Measurements from ENCODE around the gene ASB3. TPM values are rescaled to one million over a fixed set of nuclear protein-coding genes. Genes with fewer than 3 reads are reported as not detected.
A peak's percentile ranks its signal among the peaks of the same experiment; 100 is the strongest.

The ASB3 gene
- total and polyA plus RNA-seq, 9 of the 15 experiments (the other 6 are each of a cell fraction or from before 2014, with no cell fraction given) = 13.6 to 35.3 (median 18.7) TPM

- TF ChIP-seq RBBP5 (IDR thresholded peaks at IDR 0.05; ENCODE audit: borderline replicate concordance, insufficient read depth, low read length, poor library complexity, severe bottlenecking) (peak; percentile 27), ETV5 (CRISPR knock-in tag; IDR thresholded peaks at IDR 0.05; ENCODE audit: low read depth) (no peak), RFX5 (IDR thresholded peaks at IDR 0.05; ENCODE audit: low read depth, low read length) (no peak), YY1 (IDR thresholded peaks at IDR 0.05; ENCODE audit: borderline replicate concordance in 1 of 3, control insufficient read depth in 1 of 3, extremely low read depth in 1 of 3, insufficient read depth in 3 of 3, insufficient read length in 1 of 3, insufficient replicate concordance in 2 of 3, low read depth in 1 of 3, low read length in 2 of 3) (peak in 2 of 3 experiments; percentile 41 to 67), ZNF436 (CRISPR knock-in tag; IDR thresholded peaks at IDR 0.05) (no peak), ZNF785 (CRISPR knock-in tag; IDR thresholded peaks at IDR 0.05) (no peak), EP400 (IDR thresholded peaks at IDR 0.05) (peak; percentile 50; the same call in 1 of the 2 replicates), FOXJ3 (CRISPR knock-in tag; IDR thresholded peaks at IDR 0.05) (no peak), JUNB (CRISPR knock-in tag; conservative IDR thresholded peaks at IDR 0.05) (no peak), SRSF3 (IDR thresholded peaks at IDR 0.05; ENCODE audit: insufficient read depth, low read length) (no peak), SMARCA5 (IDR thresholded peaks at IDR 0.05) (no peak), TAF9B (IDR thresholded peaks at IDR 0.05; ENCODE audit: partially characterized antibody) (no peak), TCF3 (CRISPR knock-in tag; IDR thresholded peaks at IDR 0.05) (no peak), ZBTB40 (IDR thresholded peaks at IDR 0.05) (no peak), ZBTB40 (CRISPR knock-in tag; IDR thresholded peaks at IDR 0.05) (no peak), ATF1 (CRISPR knock-in tag; IDR thresholded peaks at IDR 0.05) (no peak), ATF1 (tag; IDR thresholded peaks at IDR 0.05) (peak; percentile 37)
- TF ChIP-seq, protein P1, sequence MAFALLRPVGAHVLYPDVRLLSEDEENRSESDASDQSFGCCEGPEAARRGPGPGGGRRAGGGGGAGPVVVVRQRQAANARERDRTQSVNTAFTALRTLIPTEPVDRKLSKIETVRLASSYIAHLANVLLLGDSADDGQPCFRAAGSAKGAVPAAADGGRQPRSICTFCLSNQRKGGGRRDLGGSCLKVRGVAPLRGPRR (CRISPR knock-in tag; IDR thresholded peaks at IDR 0.05) = no peak
These were observed 19.1 kb downstream of the ASB3 start, which contains the start of gene CHAC2 (continued) for GRCh38 chr2:53767405-53768241.
